ENCODE results near the gene ARF1.

Gene ARF1

DNA sequence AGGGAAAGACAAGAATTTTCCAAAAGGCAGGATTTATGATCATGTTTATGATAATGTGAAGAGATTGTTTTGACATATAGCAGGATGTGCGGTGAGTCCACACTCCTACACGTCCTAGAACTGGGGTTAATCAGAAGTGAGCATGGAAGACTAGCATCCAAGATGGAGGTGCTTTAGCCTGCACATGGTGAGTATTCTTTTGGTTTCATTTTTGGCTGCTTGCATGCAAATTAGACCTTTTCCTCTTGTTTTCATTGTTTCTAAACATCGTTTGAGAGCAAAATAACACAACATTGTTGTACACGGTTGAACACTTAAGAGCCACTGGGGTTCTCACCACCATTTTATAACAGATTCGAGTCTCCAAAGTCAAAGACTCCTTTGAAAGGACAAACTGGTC, 42.7 kb downstream of the ARF1 start:
- Histone ChIP-seq H3K9me3 (ENCODE audit: low read length) (no peaks in the 10 kb centered on the region), H3K4me3 (ENCODE audit: low read length) (no peak overlapping the region), H3K4me1 (ENCODE audit: insufficient read depth, low read length) (peaks cover 5% of the 10 kb centered on the region), H3K27me3 (ENCODE audit: insufficient read depth, low read length) (no peaks in the 10 kb centered on the region), H3K36me3 (ENCODE audit: insufficient read depth, low read length) (no peaks in the 10 kb centered on the region), H2AFZ (ENCODE audit: low read depth, low read length) (no peak overlapping the region)

- H3K27me3 ChIP-seq (ENCODE audit: insufficient read depth, low read length): peaks cover 33% of the 10 kb centered on the region
- no peaks in the 10 kb centered on the region for H3K4me1 ChIP-seq (ENCODE audit: insufficient read depth, low read length)
- no peak overlapping the region for H3K4me3 ChIP-seq (ENCODE audit: low read length)
- no peaks in the 10 kb centered on the region for H3K9me3 ChIP-seq (ENCODE audit: low read length)
- H2AFZ ChIP-seq (ENCODE audit: low read depth, low read length): no peak overlapping the region
- no peaks in the 10 kb centered on the region for H3K36me3 ChIP-seq (ENCODE audit: insufficient read depth, low read length)
Measured at GRCh38 chr1:228131766-228132165, 49.3 kb downstream of the ARF1 start.

- Histone ChIP-seq H3K4me1 (ENCODE audit: insufficient read depth, low read length) (no peaks in the 10 kb centered on the region), H2AFZ (ENCODE audit: low read depth, low read length) (no peak overlapping the region), H3K36me3 (ENCODE audit: insufficient read depth, low read length) (no peaks in the 10 kb centered on the region), H3K27me3 (ENCODE audit: insufficient read depth, low read length) (peaks cover 35% of the 10 kb centered on the region), H3K9me3 (ENCODE audit: low read length) (no peaks in the 10 kb centered on the region), H3K4me3 (ENCODE audit: low read length) (no peak overlapping the region)
Measured at GRCh38 chr1:228134591-228134990, 52.1 kb downstream of the ARF1 start.

DNA sequence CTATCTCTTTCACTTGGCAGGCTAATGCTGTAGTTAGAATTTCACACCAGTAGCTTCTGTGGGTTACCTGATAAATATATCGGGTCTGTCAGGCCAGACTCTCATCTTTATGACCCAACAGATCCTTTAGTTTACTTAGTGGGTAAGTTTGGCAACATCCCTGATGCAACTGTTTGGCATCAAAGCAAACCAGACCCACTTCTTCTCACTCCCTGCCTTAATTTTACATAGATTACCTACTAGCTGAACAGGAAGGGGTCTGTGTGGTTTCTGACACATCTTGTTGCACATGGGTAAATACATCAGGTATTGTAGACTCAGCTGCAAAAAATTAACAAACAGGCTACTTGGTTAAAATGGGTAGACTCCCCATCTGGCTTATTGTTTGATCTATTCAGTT, 54.4 kb downstream of the ARF1 start:
- no peak overlapping the region for H2AFZ ChIP-seq (ENCODE audit: low read depth, low read length)
- no peaks in the 10 kb centered on the region for H3K9me3 ChIP-seq (ENCODE audit: low read length)
- H3K36me3 ChIP-seq (ENCODE audit: insufficient read depth, low read length): no peaks in the 10 kb centered on the region
- H3K4me1 ChIP-seq (ENCODE audit: insufficient read depth, low read length): peaks cover 13% of the 10 kb centered on the region
- peaks cover 35% of the 10 kb centered on the region for H3K27me3 ChIP-seq (ENCODE audit: insufficient read depth, low read length)
- H3K4me3 ChIP-seq (ENCODE audit: low read length): no peak overlapping the region

- no peaks in the 10 kb centered on the region for H3K9me3 ChIP-seq (ENCODE audit: low read length)
- H2AFZ ChIP-seq (ENCODE audit: low read depth, low read length): peak overlapping the region; percentile 69
- peaks cover 23% of the 10 kb centered on the region for H3K27me3 ChIP-seq (ENCODE audit: insufficient read depth, low read length)
- H3K4me3 ChIP-seq (ENCODE audit: low read length): peak overlapping the region; percentile 78
- no peaks in the 10 kb centered on the region for H3K36me3 ChIP-seq (ENCODE audit: insufficient read depth, low read length)
- peaks cover 16% of the 10 kb centered on the region for H3K4me1 ChIP-seq (ENCODE audit: insufficient read depth, low read length)
Measured at GRCh38 chr1:228139406-228139930, 57.0 kb downstream of the ARF1 start.

DNA sequence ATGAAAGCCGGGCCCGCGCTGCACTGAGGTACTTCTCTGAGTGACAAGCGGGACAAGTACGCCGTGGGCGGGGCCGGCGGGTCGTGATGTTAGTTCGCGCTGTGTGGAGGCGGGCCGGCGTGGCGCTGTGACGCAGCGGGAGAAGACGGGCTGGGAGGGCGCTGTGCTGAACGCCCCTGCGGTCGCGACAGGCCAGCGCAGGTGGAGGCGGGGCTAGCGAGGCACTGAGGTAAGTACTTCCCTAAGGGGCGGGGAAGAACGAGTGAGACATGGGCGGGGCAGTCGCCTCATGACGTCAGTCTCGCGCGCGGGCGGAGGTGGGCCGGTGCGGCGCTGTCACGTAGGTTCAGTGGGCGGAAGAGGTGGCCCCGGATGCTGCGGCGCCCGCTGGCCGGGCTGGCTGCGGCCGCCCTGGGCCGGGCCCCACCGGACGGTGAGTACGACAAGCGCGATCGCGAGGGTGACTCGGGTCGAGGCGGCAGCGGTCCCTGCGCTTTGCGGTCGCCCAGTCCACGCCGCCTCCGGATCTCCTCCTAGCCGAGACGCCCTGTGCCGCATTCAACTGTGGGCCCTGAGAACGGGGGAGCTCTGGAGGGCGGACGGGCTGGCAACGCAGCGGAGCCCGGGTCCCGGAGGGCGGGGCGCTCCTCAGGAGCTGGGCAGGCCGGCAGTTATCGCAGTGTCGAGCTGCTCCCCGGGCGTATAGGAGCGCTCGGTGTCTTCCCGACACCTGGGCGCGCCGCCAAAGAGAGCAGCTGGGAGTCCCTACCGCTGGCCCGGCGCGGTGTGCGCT, 57.6 kb downstream of the ARF1 start, which contains the start of gene GUK1:
GUK1 (plus strand) TSS at position 349 of the 793 bp plus-strand sequence; CDS start at position 373, 24 bp downstream.
- Histone ChIP-seq H3K4me3 (ENCODE audit: low read length) (peak within 1 kb of the TSS; percentile 78), H2AFZ (ENCODE audit: low read depth, low read length) (peak within 1 kb of the TSS; percentile 69), H3K9me3 (ENCODE audit: low read length) (no peaks in the 10 kb centered on the region), H3K27me3 (ENCODE audit: insufficient read depth, low read length) (peaks cover 16% of the 10 kb centered on the region), H3K36me3 (ENCODE audit: insufficient read depth, low read length) (peaks cover 1% of the 10 kb centered on the region), H3K4me1 (ENCODE audit: insufficient read depth, low read length) (peaks cover 16% of the 10 kb centered on the region)

- Histone ChIP-seq H3K4me1 (ENCODE audit: insufficient read depth, low read length) (peaks cover 16% of the 10 kb centered on the region), H3K4me3 (ENCODE audit: low read length) (peak overlapping the region; percentile 78), H3K9me3 (ENCODE audit: low read length) (no peaks in the 10 kb centered on the region), H3K36me3 (ENCODE audit: insufficient read depth, low read length) (peaks cover 8% of the 10 kb centered on the region), H3K27me3 (ENCODE audit: insufficient read depth, low read length) (peaks cover 11% of the 10 kb centered on the region), H2AFZ (ENCODE audit: low read depth, low read length) (no peak overlapping the region)
Measured at GRCh38 chr1:228140724-228141225, 58.3 kb downstream of the ARF1 start.

GRCh38 chr1:228141226-228142044, 58.9 kb downstream of the ARF1 start:
- Histone ChIP-seq H3K36me3 (ENCODE audit: insufficient read depth, low read length) (peaks cover 11% of the 10 kb centered on the region), H3K4me3 (ENCODE audit: low read length) (peak overlapping the region; percentile 78), H3K27me3 (ENCODE audit: insufficient read depth, low read length) (peaks cover 6% of the 10 kb centered on the region), H3K9me3 (ENCODE audit: low read length) (no peaks in the 10 kb centered on the region), H2AFZ (ENCODE audit: low read depth, low read length) (no peak overlapping the region), H3K4me1 (ENCODE audit: insufficient read depth, low read length) (peaks cover 16% of the 10 kb centered on the region)

GRCh38 chr1:228142155-228142691, 59.7 kb downstream of the ARF1 start:
- Histone ChIP-seq H2AFZ (ENCODE audit: low read depth, low read length) (no peak overlapping the region), H3K4me3 (ENCODE audit: low read length) (peak overlapping the region; percentile 78), H3K27me3 (ENCODE audit: insufficient read depth, low read length) (no peaks in the 10 kb centered on the region), H3K9me3 (ENCODE audit: low read length) (no peaks in the 10 kb centered on the region), H3K4me1 (ENCODE audit: insufficient read depth, low read length) (peaks cover 16% of the 10 kb centered on the region), H3K36me3 (ENCODE audit: insufficient read depth, low read length) (peaks cover 18% of the 10 kb centered on the region)

DNA sequence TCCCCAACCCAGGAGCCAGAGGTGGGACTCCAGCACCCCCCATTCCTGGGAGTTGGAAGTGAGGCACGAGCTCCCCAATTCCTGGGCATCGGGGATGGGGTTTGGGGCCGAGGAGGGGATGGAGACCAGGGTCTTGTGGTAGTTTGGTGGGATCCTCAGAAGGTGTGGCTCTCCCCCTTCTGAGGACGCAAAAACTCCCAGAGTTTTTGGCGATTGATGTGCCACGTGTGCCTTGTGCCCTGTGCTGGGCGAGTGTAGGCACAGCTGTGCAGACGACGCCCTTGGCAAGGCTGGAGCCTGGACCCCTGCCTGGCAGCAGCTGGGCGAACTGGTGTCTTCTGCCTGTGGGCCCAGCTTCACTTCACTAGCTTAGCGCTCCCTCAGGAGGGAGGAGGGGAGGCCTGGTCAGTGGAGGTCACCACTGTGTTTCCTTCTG, 60.2 kb downstream of the ARF1 start:
- Histone ChIP-seq H3K9me3 (ENCODE audit: low read length) (no peaks in the 10 kb centered on the region), H3K4me3 (ENCODE audit: low read length) (no peak overlapping the region), H3K36me3 (ENCODE audit: insufficient read depth, low read length) (peaks cover 23% of the 10 kb centered on the region), H3K27me3 (ENCODE audit: insufficient read depth, low read length) (no peaks in the 10 kb centered on the region), H2AFZ (ENCODE audit: low read depth, low read length) (no peak overlapping the region), H3K4me1 (ENCODE audit: insufficient read depth, low read length) (peaks cover 16% of the 10 kb centered on the region)

- H3K4me3 ChIP-seq (ENCODE audit: low read length): no peak overlapping the region
- H3K9me3 ChIP-seq (ENCODE audit: low read length): no peaks in the 10 kb centered on the region
- no peak overlapping the region for H2AFZ ChIP-seq (ENCODE audit: low read depth, low read length)
- H3K4me1 ChIP-seq (ENCODE audit: insufficient read depth, low read length): peaks cover 20% of the 10 kb centered on the region
- no peaks in the 10 kb centered on the region for H3K27me3 ChIP-seq (ENCODE audit: insufficient read depth, low read length)
- H3K36me3 ChIP-seq (ENCODE audit: insufficient read depth, low read length): peaks cover 31% of the 10 kb centered on the region
Measured at GRCh38 chr1:228143480-228144192, 61.1 kb downstream of the ARF1 start.

GRCh38 chr1:228144193-228144992, 61.9 kb downstream of the ARF1 start:
- Histone ChIP-seq H3K9me3 (ENCODE audit: low read length) (no peaks in the 10 kb centered on the region), H3K27me3 (ENCODE audit: insufficient read depth, low read length) (no peaks in the 10 kb centered on the region), H2AFZ (ENCODE audit: low read depth, low read length) (no peak overlapping the region), H3K36me3 (ENCODE audit: insufficient read depth, low read length) (peaks cover 32% of the 10 kb centered on the region), H3K4me1 (ENCODE audit: insufficient read depth, low read length) (peaks cover 23% of the 10 kb centered on the region), H3K4me3 (ENCODE audit: low read length) (no peak overlapping the region)

All from neuron (in vitro differentiated cells).